ENCODE results near the gene CASP2. TPM values are rescaled to one million over a fixed set of nuclear protein-coding genes. Genes with fewer than 3 reads are reported as not detected.

CASP2 gene
- total RNA-seq, 2 donors from 2014 or later: 4.6 to 9.3 TPM

GRCh38 chr7:143248761-143249354 is 39.3 kb upstream of the CASP2 start:
- Histone ChIP-seq H3K4me3 (no peak overlapping the region), H3K4me1 (no peaks in the 10 kb centered on the region), H3K27ac (no peak overlapping the region), H3K9me3 (no peaks in the 10 kb centered on the region), H3K27me3 (no peaks in the 10 kb centered on the region), H3K36me3 (replicated peaks in 1 of 2; ENCODE audit: insufficient read depth in 1 of 2, low read depth in 2 of 2) (no peaks in the 10 kb centered on the region)
- ATAC-seq: no peak
- no peak for TF ChIP-seq POLR2A (IDR thresholded peaks at IDR 0.05)
- TF ChIP-seq CTCF (IDR thresholded peaks at IDR 0.05): no peak
- 59 to 76% methylated on average over 2 of the region's 2 CpGs for WGBS, 2 donors
- intact Hi-C loops (cut with DNase I): no loop called here
- DNase-seq: peak in 2 of 4 donors; percentile 28 to 39

DNA sequence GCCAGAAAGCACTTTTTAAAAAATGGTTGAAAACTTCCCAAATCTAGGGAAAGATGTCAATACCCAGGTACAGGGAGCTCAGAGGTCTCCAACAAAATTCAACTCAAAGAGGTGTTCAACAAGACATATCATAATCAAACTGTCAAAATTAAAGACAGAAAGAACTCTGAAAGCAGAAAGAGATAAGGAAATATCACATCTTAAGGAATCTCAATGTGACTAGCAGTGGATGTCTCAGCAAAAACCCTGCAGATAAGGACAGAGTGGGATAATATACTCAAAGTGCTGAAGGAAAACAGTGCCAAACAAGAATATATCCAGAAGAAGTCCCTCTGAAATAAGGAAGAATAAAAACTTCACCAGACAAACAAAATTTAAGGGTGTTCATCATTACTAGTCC is 38.0 kb upstream of the CASP2 start:
- no peak for DNase-seq
- H3K36me3 ChIP-seq (replicated peaks in 1 of 2; ENCODE audit: insufficient read depth in 1 of 2, low read depth in 2 of 2): no peaks in the 10 kb centered on the region
- H3K27ac ChIP-seq: no peak overlapping the region
- intact Hi-C loops (cut with DNase I): no loop called here
- H3K4me3 ChIP-seq: no peak overlapping the region
- no peaks in the 10 kb centered on the region for H3K9me3 ChIP-seq
- no peak for TF ChIP-seq CTCF (IDR thresholded peaks at IDR 0.05)
- TF ChIP-seq POLR2A (IDR thresholded peaks at IDR 0.05): no peak
- ATAC-seq: no peak
- H3K27me3 ChIP-seq: no peaks in the 10 kb centered on the region
- H3K4me1 ChIP-seq: no peaks in the 10 kb centered on the region

DNA sequence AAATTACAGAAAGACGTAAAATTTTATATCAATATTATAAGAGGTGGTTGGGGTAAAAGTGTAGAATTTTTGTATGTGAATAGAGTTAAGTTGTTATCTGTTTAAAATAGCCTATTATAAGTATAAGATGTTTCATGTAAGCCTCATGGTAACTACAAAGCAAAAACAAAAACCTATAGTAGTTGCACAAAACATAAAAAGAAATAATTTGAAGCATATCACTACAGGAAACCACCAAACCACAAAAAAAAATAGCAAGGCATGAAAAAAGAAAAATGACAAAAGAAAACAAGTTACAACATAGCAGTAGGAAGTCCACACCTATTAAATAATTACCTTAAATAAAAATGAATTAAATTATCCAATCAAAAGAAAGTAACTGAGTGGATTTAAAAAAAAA is 37.3 kb upstream of the CASP2 start:
- 78 to 94% methylated on average over 1 of the region's 1 CpG for WGBS, 2 donors
- H3K4me3 ChIP-seq: no peak overlapping the region
- intact Hi-C loops (cut with DNase I): no loop called here
- H3K4me1 ChIP-seq: no peaks in the 10 kb centered on the region
- no peaks in the 10 kb centered on the region for H3K9me3 ChIP-seq
- no peak overlapping the region for H3K27ac ChIP-seq
- DNase-seq (no peak), ATAC-seq (no peak)
- H3K36me3 ChIP-seq (replicated peaks in 1 of 2; ENCODE audit: insufficient read depth in 1 of 2, low read depth in 2 of 2): no peaks in the 10 kb centered on the region
- no peak for TF ChIP-seq CTCF (IDR thresholded peaks at IDR 0.05)
- no peak for TF ChIP-seq POLR2A (IDR thresholded peaks at IDR 0.05)
- no peaks in the 10 kb centered on the region for H3K27me3 ChIP-seq

GRCh38 chr7:143252006-143252405 is 36.1 kb upstream of the CASP2 start:
- intact Hi-C loops (cut with DNase I): no loop called here
- H3K27me3 ChIP-seq: no peaks in the 10 kb centered on the region
- H3K36me3 ChIP-seq (replicated peaks in 1 of 2; ENCODE audit: insufficient read depth in 1 of 2, low read depth in 2 of 2): no peaks in the 10 kb centered on the region
- DNase-seq (no peak), ATAC-seq (no peak)
- H3K4me1 ChIP-seq: no peaks in the 10 kb centered on the region
- 73 to 92% methylated on average over 2 of the region's 2 CpGs for WGBS, 2 donors
- H3K27ac ChIP-seq: no peak overlapping the region
- TF ChIP-seq CTCF (IDR thresholded peaks at IDR 0.05): no peak
- TF ChIP-seq POLR2A (IDR thresholded peaks at IDR 0.05): no peak
- H3K9me3 ChIP-seq: no peaks in the 10 kb centered on the region
- H3K4me3 ChIP-seq: no peak overlapping the region

DNA sequence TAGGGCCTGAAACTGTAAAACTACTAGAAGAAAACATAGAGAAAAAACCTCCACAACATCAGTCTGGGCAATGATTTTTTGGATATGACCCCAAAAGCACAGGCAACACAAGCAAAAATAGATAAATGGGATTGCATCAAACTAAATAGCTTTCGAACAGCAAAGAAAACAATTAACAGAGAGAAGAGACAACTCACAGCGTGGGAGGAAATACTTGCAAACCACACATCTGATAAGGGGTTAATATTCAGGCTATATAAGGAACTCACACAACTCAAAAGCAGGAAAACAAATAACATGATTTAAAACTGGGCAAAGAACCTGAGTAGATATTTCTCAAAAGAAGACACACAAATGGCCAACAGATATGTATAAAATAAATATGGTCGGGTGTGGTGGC is 32.6 kb upstream of the CASP2 start:
- Histone ChIP-seq H3K27ac (no peak overlapping the region), H3K4me1 (peaks cover 20% of the 10 kb centered on the region), H3K27me3 (no peaks in the 10 kb centered on the region), H3K36me3 (replicated peaks in 1 of 2; ENCODE audit: insufficient read depth in 1 of 2, low read depth in 2 of 2) (no peaks in the 10 kb centered on the region), H3K9me3 (no peaks in the 10 kb centered on the region), H3K4me3 (no peak overlapping the region)
- WGBS, 2 donors: 71 to 88% methylated on average over 3 of the region's 3 CpGs
- ATAC-seq (no peak), DNase-seq (no peak)
- intact Hi-C loops (cut with DNase I): no loop called here
- TF ChIP-seq POLR2A (IDR thresholded peaks at IDR 0.05) (no peak), CTCF (IDR thresholded peaks at IDR 0.05) (no peak)
